ENCODE measurements around the gene ARL6IP6.
"Not testable (repeated sequence)": the region's sequence is repeated elsewhere in the genome, so short reads cannot be mapped to it uniquely, and the experiment has no call there.

The ARL6IP6 gene

DNA sequence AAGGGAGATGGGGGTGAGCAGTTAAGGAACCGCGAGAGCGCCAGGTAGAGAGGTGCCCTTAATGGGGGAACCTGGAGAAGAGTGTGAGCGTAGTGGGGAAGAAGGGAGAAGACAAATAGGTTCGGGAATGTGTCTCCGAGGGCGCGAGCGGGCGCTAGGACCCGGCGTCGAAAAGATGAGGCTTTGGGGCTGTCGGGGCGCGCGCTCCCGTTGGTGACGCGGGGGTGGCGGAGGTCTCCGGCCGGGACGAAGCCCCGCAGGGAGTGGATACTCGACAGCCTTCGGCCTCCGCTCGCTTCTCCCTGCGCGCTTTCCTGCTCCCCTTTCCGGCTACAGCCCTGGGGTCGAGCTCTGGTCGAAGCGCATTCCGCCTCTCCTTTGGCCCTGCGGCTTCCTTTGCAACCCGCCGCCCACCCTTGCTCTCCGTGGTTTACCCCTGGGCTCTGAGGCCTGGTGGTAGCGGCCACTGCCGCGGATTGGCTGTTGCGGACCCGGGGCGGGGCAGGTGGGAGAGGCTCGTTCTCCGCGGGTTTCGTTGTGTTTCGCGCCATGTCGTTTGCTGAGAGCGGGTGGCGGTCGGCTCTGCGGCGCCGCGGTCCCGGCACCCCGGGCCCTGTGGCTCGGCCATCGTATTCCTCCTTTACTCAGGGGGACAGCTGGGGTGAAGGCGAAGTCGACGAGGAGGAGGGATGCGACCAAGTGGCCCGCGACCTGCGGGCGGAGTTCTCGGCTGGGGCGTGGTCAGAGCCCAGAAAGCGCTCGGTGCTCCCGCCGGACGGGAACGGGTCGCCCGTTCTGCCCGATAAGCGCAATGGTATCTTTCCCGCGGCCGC lies at the start of gene ARL6IP6:
Gene ARL6IP6 (plus strand): TSS at position 545 of the 833 bp plus-strand sequence. CDS start 5 bp downstream, at position 550.
- peak; percentile 92 for DNase-seq

DNA sequence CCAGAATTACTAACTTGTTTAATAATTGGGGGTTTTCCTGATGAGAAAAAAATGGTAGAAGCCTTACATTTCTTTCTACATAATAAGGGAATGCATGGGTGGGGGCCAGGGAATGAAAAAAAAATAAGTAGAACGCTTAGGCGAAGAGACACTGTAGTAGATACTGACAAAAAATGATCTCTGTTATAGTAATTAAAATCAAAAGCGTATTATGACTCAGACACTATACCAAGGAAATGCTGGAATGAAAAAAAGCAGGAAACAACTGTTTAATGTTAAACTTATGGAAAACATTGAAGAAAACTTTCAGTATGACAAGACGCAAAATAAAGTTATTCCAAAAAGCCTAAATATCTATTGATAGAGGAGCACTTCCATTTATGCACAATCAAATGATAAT lies 44.1 kb upstream of the ARL6IP6 start:
- DNase-seq, result no peak

DNA sequence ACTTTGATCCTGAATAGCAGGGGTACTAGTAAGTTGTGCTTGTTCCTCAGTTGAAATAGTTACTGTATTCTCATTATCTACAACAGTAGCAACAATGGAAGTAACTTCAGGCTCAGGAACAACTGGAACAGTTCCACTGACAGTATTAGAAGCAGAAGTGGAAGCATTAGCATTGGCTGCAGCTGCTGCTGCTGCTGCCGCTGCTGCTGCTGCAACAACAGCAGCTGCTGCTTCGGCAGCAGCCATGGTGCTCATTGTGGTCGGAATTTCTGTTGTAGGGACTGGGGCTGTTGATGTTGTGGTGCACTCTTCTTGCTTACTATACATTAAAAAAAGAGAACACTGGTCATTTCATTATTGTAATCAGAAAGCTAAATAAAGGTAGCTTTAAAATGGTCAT lies 42.0 kb upstream of the ARL6IP6 start:
- no peak for DNase-seq

DNA sequence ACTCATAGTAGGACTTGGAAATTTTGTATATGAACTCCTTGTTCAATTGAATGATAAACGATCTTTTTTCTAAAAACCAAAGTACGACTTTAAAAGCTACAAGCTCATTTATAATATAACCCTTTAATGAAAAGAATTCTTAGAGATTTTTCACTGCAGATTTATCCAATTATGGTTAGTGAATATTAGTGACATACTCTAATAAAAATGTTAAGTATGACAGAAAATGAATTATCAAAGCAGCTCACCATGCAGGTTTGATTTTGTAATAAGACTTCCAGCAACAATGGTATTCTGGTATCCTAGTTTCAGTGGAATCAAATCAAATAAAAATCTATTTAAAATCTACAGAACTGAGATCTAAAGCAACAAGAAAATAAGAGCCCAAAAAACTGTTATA lies 39.6 kb upstream of the ARL6IP6 start:
- no peak for DNase-seq

DNA sequence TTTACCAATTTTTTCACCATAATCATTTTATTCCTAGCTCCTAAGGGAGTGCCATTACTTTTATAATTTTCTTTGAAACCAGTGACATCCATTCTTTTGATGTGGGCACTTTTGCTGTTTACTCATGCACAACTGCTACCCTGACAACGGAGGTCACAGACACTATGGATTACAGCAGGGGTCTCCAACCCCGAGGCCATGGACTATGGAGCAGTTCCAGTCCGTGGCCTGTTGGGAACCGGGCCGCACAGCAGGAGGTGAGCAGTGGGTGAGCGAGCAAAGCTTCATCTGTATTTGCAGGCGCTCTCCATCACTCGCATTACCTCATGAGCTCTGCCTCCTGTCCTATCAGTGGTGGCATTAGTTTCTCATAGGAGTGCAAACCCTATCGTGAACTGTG lies 35.8 kb upstream of the ARL6IP6 start:
- no peak for DNase-seq

DNA sequence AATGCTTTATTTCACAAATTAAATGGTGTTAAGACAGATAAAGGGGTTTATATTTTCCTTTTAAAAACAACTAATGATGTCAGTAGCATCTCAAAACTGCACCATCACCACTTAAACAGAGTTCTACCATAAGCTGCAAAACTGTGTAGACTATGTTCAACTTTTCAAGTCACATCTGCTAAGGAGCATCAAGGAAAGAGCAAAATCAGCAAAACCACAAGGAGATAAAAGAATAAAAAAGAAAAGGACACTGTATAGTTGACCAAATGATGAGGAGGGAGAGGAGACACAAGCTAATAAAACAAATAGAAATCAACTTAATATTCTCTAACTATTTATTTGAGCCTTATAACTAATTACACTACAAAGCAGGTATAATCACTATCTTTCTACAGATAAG lies 35.0 kb upstream of the ARL6IP6 start:
- DNase-seq, result no peak

DNA sequence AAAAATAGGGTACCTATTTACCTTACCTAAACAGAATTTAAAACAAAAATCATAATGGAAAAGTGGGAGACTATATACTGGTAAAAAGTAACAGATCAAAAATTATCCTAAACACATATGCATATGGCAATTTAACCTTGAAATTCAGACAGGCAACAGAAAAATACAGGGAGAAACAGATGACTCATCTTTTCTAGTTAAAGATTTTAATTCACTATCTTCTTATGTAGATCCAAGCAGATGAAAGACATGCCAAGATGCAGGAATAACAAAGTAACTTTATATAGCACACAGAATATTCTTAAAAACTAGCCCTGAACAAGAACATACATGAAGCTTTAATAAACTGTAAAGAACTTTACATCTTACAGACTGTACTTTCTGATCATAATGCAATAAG lies 32.1 kb upstream of the ARL6IP6 start:
- no peak for DNase-seq

DNA sequence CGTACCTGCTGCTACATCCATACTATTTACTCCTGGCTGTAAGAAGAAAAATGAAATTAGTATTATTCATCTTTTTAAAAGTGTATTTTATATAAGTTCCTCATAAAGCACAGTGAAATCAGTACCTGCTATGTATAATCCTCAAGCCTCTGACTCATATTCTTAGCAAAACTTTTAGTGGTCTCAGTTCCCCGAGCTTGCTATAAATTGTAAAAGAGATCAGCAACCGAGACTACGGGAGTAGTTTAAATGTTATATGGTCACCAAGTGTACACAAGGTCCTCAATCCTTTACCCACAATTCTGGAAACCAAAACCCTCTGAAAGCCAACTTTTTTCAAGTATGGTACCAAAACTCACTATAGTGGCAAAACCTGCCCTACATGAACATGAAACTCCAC lies 25.4 kb upstream of the ARL6IP6 start:
- no peak for DNase-seq

DNA sequence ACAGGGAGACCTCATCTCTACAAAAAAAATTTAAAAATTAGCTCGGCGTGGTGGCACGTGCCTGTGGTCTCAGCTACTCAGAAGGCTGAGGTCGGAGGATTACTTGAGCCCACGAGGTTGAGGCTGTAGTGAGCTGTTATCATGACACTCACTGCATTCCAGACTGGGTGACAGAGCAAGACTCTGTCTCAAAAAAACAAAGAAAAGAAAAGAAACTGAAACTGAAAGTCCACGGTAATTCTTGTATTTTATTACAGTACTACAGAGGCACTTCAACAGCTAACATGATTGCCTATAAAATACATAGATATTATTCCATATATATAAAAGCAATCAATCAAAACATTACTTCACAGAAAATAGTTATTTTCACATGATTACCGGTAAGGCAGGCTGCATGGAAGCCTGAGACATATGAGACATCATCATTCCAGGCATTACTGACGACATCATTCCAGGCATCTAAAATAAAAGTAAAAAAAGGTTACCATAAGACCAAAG lies 24.2 kb upstream of the ARL6IP6 start:
- peak; percentile 32 for DNase-seq

DNA sequence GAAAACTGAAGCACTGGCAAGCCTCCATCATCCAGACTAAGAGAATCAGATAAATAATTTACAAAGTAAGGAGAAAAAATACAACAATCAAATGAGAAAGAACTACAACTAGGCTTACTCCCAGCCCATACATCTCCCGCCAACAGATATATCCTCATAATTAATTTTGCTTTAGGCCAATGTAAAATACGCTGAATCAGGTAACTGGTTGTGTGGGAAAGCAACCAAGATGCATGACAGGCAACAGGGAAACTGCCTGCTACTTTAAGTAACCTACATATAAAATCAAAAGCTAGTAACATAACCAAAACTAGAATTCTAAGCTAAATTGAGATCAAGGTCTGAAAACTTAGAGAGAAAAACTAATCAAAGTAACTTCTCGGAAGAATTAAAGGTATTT lies 22.7 kb upstream of the ARL6IP6 start:
- DNase-seq, result no peak

DNA sequence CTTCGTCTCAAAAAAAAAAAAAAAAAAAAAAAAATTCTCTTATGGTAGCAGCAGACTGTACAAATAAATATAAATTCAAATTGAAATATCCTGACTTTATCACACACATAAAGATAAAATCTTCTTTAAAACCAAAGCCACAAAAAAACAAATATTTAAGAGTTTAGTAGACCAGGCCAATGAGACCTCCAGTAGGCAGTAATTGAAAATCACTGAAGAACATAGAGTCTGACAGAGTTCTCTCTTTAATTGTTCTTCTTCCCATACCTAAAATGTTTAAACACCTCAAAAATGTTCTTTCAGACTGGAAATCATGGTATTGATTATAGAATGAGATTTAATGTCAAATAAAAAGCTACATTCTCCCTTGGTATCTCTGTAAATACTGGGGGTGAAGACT lies 21.9 kb upstream of the ARL6IP6 start:
- DNase-seq, result no peak

DNA sequence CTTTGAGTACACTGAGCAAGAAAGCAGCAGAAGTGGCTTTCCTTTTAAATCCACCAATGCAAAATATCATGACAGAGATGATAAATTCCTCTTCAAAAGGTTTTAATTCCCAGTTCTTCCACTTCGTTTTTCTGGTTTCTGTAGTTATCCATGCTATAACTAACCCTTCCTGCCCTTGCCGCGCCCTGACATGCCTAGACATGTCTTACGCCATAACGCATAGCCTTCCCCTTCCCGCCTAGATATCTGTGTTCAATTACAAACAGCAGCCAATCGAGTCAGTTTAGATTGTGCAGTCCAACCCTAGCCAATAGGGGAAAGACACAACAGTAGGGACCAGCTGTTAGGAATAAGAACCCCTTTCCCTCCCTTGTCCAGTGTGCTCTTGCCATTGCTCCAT lies 17.2 kb upstream of the ARL6IP6 start:
- no peak for DNase-seq

DNA sequence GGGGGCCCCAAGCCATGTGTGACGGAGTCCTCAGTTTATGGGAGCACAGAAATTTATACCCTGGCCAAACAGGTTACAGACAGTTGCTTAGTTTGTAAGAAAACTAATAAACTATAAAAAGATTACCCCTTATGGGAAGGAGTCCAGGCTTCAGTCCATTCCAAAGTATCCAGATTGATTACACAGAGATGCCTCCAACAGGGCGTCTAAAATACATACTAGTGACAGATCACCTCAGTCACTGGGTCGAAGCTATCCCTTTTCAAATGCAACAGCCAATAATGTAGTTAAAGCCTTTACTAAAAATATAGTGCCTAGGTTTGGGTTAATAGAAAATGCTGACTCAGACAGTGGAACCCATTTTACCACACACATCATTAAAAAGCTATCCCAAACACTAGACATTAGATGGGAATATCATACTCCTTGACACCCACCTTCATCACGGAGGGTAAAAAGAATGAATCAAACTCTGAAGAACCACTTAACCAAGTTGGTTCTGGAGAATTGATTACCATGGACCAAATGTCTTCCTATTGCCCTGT lies 11.9 kb upstream of the ARL6IP6 start:
- DNase-seq, result no peak

DNA sequence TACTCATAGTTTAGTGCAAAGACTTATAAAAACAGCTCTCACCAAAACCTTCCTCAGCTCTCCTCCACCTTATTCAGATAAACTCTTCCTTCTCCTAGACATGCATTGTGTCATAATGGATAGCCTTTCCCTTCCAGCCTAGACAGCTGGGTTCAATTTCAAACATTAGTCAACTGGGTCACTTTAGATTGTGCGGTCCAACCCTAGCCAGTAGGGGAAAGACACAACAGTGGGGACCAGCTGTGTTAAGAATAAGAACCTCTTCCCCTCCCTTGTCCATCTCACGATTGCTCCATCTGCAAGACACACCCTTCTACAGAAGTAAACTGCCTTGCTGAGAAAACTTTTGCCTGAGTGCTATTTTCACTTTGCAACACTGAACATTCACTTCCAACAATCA lies 9.7 kb upstream of the ARL6IP6 start:
- no peak for DNase-seq

DNA sequence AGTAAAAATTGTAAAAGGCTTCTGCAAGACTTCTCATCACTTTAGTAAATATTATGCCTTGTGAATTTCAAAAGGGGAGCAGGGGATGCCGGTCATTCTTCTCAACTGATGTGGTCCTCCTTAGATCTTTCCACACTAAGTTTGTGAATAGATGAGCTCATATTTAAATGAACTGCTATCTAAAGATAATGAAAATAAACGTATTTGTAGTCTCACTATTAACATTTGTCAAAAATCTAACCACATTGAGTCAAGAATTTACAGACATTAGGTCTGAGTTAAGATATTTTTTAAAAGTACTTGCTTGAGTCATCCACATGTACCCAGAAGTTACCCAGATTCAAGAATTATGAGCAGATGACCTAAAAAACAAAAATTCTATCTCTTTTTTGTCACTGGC lies 7.7 kb upstream of the ARL6IP6 start:
- no peak for DNase-seq

DNA sequence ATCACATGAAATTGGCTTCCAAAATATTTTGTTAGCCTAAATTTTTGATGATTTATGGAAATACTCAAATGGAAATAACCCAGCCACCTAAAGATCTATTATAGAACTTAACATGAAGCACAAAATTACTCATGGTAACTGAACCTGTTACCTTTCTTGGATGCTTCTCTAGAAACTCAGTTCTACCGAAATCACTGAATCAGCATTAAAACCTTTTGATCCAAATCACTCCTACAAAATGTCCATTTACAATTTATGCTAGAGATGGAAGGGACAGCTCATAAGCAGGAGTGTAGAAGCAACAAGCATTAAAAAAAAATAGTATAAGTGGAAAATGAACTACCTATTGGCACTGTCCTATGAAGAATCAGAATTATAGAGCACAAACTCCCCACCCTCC lies 3.3 kb upstream of the ARL6IP6 start:
- no peak for DNase-seq

DNA sequence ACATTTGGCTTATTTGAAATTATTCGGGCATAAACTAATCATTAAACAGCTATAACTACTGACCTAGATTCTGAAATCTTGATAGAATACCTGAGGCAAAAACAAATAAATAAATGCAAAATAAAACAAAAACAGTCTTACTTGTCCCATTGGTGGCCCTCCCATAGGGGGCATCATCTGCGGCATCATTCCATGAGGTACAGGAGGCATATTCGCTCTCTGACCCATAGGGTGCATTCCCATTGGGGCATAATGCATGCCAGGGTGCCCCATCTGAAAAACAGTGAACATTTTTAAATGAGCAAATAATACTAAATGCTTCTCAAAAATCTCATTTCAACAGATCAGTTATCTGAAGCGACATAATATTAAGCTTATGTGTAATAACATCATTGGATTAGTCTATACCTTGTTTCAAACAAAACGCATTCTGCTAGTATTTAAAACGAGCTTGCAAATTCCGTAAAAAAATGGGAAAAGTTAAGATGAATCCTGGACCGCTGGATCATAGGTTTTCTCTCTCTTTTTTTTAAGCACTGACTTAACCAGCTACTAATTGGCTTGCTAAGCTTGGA lies 2.5 kb upstream of the ARL6IP6 start:
- DNase-seq, result no peak

DNA sequence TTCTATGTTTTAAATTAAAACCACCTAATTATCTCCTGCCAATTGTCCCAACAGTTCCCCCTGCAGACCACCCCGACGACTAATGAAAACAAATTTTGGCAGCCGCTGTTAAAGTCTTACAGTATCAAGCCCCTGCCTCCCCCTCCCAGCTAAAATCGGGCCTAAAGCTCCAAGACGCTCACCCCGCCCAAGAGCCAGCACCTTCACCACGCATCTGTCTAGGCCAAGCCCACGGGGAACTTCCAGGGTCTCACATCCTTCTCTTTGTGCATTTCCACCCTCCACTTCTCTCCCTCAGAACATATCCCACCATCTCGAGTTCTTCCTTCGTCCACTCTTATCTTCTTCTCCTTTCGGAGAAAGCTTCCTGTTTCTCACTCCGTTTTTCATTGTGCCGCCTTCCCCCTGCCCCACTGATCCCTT lies 1.6 kb upstream of the ARL6IP6 start:
- peak; percentile 34 for DNase-seq

DNA sequence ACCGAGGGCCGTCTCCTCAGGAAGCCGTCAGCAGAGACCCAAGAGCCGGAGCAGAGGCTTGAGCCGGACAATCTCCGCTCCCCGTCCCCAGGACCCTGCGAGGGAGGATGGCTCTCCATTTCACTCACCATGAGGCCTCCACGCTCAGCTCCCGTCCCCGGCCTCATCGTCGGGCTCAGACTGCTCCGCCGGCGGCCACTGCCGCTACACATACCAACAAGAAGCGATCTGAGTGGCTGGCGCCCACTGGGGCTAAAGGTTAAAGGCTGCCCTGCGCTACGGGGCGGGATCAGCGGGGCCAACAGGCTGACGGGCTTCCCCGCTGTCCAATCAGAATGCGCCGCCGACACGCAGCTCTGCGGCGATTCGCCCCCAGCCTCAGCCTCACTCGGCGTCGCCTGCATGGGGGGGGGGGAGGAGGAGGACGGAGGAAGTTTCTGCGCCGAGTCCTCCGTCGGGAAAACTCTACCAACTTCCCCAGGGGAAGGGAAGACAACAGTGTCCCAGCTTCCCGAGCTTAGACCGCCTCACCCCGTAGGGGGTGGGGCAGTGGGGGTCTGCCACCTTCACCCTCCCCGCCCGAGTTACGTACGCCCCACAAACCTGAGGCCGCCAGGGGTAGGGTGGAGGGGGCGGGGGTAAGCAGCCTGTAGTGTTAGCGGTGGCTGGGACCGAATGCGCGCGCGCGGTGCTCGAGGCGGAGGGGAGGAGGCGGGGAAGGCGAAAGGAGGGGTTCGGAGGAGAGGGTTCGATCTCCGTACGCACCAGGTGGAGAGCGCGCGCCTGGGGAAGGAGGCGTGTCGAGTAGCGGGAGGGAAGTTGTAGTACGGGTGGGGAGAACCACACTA lies 968 bp upstream of the ARL6IP6 start, which contains the start of gene PRPF40A:
Gene PRPF40A (minus strand): TSS at position 234 of the 848 bp plus-strand sequence. CDS start 22 bp downstream, at position 212.
- DNase-seq, result peak; percentile 99

DNA sequence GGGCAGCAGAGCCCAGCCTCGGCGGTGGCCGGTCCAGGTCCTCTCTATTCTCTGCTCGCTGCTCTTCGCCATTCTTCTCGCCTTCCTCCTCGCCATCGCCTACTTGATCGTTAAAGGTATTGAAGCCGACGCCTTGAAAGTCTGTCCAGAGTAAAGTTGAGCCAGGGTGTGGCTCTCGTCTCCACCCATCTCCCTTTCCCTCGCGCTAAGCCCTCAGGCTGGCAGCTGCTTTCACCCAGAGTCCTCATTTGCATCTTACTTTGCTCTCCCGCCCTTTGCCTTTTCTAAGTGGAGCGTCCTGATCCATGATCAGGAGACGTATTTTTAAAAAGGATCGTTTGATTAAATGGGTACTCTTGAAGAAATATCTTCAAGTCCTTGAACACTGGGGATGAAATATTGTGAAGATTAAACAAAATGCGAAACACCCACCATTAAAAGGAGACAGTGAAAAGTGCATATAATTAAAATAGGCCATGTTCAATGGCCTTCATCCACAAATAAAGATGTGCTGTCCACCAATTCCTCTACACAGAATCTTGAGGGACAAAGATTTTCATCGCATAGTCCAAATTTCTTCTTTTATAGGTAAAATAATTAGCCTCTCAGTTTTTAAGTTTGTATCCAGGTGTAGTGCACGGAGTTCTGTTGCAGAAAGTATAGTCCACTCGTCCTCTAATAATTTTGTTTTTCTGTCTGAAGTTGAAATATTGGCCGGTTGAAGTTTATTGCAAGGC lies 657 bp downstream of the ARL6IP6 start:
- no peak for DNase-seq

DNA sequence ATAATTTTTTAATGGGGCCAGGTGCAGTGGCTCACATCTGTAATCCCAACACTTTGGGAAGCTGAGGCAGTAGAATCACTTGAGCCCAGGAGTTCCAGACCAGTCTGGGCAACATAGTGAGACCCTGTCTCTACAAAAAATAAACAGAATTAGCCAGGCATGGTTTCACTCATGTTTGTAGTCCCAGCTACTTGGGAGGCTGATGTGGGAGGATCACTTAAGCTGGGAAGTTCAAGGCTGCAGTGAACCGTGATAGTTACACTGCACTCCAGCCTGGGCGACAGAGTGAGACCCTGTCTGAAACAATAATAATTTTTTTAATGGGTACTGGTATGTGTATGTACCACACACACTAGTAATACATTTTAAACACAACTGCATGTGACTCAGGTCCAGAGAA lies 2.4 kb downstream of the ARL6IP6 start:
- DNase-seq, result no peak

DNA sequence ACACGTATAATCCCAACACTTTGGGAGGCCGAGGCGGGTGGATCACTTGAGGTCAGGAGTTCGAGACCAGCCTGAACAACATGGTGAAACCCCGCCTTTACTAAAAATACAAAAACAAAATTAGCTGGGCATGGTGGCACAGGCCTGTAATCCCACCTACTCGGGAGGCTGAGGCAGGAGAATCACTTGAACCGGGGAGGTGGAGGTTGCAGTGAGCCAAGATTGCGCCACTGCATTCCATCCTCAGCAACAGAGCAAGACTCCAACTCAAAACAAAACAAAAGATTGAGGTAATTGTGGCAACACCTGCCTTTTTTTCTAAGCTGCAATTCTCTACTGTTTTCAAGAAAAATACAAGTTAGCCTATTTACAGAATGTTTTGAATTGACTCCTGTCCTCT lies 4.2 kb downstream of the ARL6IP6 start:
- DNase-seq, result not testable (repeated sequence)
